ENCODE results near the gene KIF11. TPM values are rescaled to one million over a fixed set of nuclear protein-coding genes. Genes with fewer than 3 reads are reported as not detected.
"Not testable (repeated sequence)": the region's sequence is repeated elsewhere in the genome, so short reads cannot be mapped to it uniquely, and the experiment has no call there.

Gene KIF11
- total RNA-seq, 2 experiments from 2014 or later: 43.8 to 44.4 TPM

DNA sequence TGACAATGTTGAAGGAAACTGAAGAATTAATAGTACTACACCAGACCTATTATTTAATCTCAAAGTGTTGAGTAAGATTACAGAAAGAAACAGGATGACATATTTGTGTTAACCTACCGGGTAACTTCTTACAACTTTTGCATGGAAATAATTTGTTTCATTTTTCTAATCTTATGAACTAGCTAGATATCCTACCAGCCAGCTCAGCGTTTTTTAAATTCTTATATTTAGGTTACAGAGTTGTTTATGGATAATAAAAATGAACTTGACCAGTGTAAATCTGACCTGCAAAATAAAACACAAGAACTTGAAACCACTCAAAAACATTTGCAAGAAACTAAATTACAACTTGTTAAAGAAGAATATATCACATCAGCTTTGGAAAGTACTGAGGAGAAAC, 37.0 kb downstream of the KIF11 start:
- Mint-ChIP-seq H3K4me3 (no peak overlapping the region), H3K27ac (no peak overlapping the region), H3K27me3 (no peaks in the 10 kb centered on the region), H3K4me1 (ENCODE audit: low read depth) (no peaks in the 10 kb centered on the region), H3K36me3 (ENCODE audit: low read depth) (peaks cover 57% of the 10 kb centered on the region), H3K9me3 (no peaks in the 10 kb centered on the region)
- ChIA-PET CTCF (no interaction called here), POLR2A (interaction anchor here (0.7 kb wide), 1 partner anchor 34 kb away, joined by 3 read pairs; no protein-coding TSS in a partner anchor)
- TF ChIP-seq, protein P1, sequence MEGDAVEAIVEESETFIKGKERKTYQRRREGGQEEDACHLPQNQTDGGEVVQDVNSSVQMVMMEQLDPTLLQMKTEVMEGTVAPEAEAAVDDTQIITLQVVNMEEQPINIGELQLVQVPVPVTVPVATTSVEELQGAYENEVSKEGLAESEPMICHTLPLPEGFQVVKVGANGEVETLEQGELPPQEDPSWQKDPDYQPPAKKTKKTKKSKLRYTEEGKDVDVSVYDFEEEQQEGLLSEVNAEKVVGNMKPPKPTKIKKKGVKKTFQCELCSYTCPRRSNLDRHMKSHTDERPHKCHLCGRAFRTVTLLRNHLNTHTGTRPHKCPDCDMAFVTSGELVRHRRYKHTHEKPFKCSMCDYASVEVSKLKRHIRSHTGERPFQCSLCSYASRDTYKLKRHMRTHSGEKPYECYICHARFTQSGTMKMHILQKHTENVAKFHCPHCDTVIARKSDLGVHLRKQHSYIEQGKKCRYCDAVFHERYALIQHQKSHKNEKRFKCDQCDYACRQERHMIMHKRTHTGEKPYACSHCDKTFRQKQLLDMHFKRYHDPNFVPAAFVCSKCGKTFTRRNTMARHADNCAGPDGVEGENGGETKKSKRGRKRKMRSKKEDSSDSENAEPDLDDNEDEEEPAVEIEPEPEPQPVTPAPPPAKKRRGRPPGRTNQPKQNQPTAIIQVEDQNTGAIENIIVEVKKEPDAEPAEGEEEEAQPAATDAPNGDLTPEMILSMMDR (IDR thresholded peaks at IDR 0.05): no peak
- intact Hi-C loops (cut with micrococcal nuclease): no loop called here
- DNase-seq: no peak
- no peak for ATAC-seq

DNA sequence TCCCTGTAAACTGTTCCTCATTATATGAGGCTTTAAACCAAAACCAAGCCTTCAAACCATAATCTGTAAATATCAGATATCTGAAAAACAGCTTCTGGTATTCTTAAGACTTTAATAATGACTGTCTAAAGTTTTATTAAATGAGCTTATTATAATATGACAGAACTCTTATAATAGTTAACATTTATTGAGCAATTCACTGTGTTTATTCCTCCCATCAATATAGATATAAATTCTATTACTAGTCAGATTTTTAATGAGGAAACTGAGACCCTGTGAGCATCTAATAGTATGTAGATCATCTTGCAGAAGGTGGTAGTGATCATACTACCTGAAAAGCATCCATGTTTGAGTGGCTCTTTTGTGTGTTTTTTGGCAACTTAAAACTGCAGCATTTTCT, 45.1 kb downstream of the KIF11 start:
- peaks cover 43% of the 10 kb centered on the region for H3K36me3 Mint-ChIP-seq (ENCODE audit: low read depth)
- POLR2A ChIA-PET: interaction anchor here (1.2 kb wide), 1 partner anchor 47 kb away, joined by 3 read pairs; no protein-coding TSS in a partner anchor

DNA sequence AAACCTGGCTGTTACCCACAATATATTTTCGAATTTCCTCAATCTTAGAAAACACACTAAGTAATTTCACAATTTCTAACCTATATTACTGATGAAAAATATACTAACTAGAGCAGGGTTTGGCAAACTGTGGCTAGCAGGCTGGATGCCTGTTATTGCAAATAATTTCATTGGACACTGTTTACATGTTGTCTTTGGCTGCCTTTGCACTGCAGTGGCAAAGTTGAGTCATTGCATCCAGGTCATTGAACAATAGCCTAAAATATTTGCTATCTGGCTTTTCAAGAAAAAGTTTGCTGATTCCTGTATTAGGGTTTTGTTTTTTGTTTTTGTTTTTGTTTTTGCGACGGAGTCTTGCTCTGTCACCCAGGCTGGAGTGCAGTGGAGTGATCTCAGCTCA, 47.2 kb downstream of the KIF11 start:
- ATAC-seq (no peak), DNase-seq (no peak)
- H3K4me3 Mint-ChIP-seq: no peak overlapping the region
- H3K27me3 Mint-ChIP-seq: no peaks in the 10 kb centered on the region
- H3K36me3 Mint-ChIP-seq (ENCODE audit: low read depth): peaks cover 44% of the 10 kb centered on the region
- intact Hi-C loops (cut with micrococcal nuclease): no loop called here
- ChIA-PET POLR2A (no interaction called here), CTCF (no interaction called here)
- no peak overlapping the region for H3K27ac Mint-ChIP-seq
- TF ChIP-seq, protein P1 (IDR thresholded peaks at IDR 0.05): no peak
- peaks cover 3% of the 10 kb centered on the region for H3K4me1 Mint-ChIP-seq (ENCODE audit: low read depth)
- H3K9me3 Mint-ChIP-seq: no peaks in the 10 kb centered on the region

More for the DNA sequence above, 45.1 kb downstream of the KIF11 start:
- ATAC-seq (no peak), DNase-seq (no peak)
- intact Hi-C loops (cut with micrococcal nuclease): no loop called here
- no peak overlapping the region for H3K27ac Mint-ChIP-seq
- CTCF ChIA-PET: interaction anchor here (1.5 kb wide), 1 partner anchor 11 kb away, joined by 4 read pairs; no protein-coding TSS in a partner anchor
- H3K4me1 Mint-ChIP-seq (ENCODE audit: low read depth): no peaks in the 10 kb centered on the region
- TF ChIP-seq, protein P1 (IDR thresholded peaks at IDR 0.05): no peak
- H3K4me3 Mint-ChIP-seq: no peak overlapping the region
- H3K9me3 Mint-ChIP-seq: no peaks in the 10 kb centered on the region
- H3K27me3 Mint-ChIP-seq: no peaks in the 10 kb centered on the region

DNA sequence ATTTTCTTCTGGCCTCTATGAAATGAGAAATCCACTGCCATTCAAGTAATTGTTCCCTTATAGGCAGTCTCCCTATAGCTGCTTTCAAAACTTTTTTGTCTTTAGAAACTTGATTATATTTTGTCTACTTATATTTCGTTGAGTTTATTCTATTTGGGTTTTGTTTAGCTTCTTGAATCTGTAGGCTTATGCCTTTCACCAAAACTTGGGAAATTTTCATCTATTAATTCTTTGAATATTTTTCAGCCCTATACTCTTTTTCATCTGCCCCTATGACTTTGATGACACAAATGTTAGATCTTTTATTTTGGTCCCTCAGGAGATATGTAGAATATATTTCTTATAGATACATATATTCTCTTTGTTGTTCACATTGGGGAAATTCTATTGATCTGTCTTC, 48.6 kb downstream of the KIF11 start:
- no peak overlapping the region for H3K27ac Mint-ChIP-seq

DNA sequence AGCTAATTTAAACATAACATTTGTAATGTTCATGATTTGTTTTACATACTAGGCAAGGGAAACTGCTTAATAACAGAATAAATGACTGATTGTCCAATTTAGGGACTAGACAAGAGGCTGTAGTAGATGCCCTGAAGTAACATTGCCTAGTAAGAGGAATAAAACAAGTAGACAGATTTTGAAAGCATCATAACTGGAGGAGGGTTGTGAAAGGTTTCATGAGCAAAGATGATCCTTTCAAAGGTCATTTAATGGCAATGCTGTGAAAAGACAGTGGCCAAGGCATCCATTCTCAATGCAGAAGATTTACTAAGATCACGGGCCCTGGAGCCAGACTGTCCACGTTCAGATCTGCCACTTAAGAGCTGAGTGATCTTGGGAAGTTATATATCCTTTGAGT, 52.0 kb downstream of the KIF11 start:
- H3K27ac Mint-ChIP-seq: no peak overlapping the region
- peaks cover 53% of the 10 kb centered on the region for H3K36me3 Mint-ChIP-seq (ENCODE audit: low read depth)
- no peaks in the 10 kb centered on the region for H3K9me3 Mint-ChIP-seq
- H3K4me3 Mint-ChIP-seq: no peak overlapping the region
- ChIA-PET CTCF (no interaction called here), POLR2A (no interaction called here)
- H3K4me1 Mint-ChIP-seq (ENCODE audit: low read depth): peaks cover 3% of the 10 kb centered on the region
- no peaks in the 10 kb centered on the region for H3K27me3 Mint-ChIP-seq
- intact Hi-C loops (cut with micrococcal nuclease): no loop called here
- no peak for ATAC-seq
- DNase-seq: no peak
- TF ChIP-seq, protein P1 (IDR thresholded peaks at IDR 0.05): no peak

More for the DNA sequence above, 48.6 kb downstream of the KIF11 start:
- Mint-ChIP-seq H3K4me3 (no peak overlapping the region), H3K36me3 (ENCODE audit: low read depth) (peaks cover 42% of the 10 kb centered on the region), H3K4me1 (ENCODE audit: low read depth) (peaks cover 3% of the 10 kb centered on the region), H3K9me3 (no peaks in the 10 kb centered on the region), H3K27me3 (no peaks in the 10 kb centered on the region)
- ChIA-PET POLR2A (interaction anchor here (1.0 kb wide), 1 partner anchor 26 kb away, joined by 4 read pairs; no protein-coding TSS in a partner anchor), CTCF (no interaction called here)
- intact Hi-C loops (cut with micrococcal nuclease): no loop called here
- DNase-seq: no peak
- no peak for ATAC-seq
- TF ChIP-seq, protein P1 (IDR thresholded peaks at IDR 0.05): no peak

DNA sequence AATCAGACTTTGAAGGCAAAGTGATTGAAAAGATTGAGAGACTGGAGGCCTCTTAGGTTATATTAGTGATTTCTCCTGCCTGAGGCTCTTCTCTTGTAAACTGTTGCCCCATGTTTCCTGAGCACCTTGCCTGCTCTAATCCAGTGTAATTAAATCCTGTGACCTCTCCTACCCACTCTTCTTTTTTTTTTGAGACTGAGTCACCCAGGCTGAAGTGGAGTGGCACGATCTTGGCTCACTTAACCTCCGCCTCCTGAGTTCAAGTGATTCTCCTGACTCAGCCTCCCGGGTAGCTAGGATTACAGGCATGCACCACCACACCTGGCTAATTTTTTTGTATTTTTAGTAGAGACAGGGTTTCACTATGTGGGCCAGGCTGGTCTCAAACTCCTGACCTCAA, 57.9 kb downstream of the KIF11 start:
- H3K4me3 Mint-ChIP-seq; DNase-seq; H3K4me1 Mint-ChIP-seq (ENCODE audit: low read depth); POLR2A ChIA-PET; intact Hi-C loops (cut with micrococcal nuclease); H3K9me3 Mint-ChIP-seq; ATAC-seq; H3K27me3 Mint-ChIP-seq; H3K27ac Mint-ChIP-seq; CTCF ChIA-PET: not testable (repeated sequence)
- H3K36me3 Mint-ChIP-seq (ENCODE audit: low read depth): peaks cover 61% of the 10 kb centered on the region
